ENCODE data around the gene LBH.

- no peak for TF ChIP-seq CTCF (IDR thresholded peaks at IDR 0.05)
- no peak for TF ChIP-seq POLR2A (IDR thresholded peaks at IDR 0.05)
These were observed 18.0 kb upstream of the LBH start for GRCh38 chr2:30213326-30213725.
